PC-3 (cell line): Measurements from ENCODE around the gene KCNIP4.

Experiments
- CTCF ChIP-seq: fragments of 300-600 bp; sonication (generic); conservative IDR thresholded peaks from 2 replicates; pipeline ENCODE4 v1.5.1; 2017; ENCODE audit warnings: antibody characterized with exemption, low read depth, mild to moderate bottlenecking, low read length
- EZH2 ChIP-seq: fragments of 300-600 bp; sonication (generic); IDR thresholded peaks from one replicate; pipeline ENCODE4 v1.6.1; 2017; ENCODE audit warnings: antibody characterized with exemption, mild to moderate bottlenecking, low read length; ENCODE audit not compliant: unreplicated experiment
- EZH2phosphoT487 ChIP-seq: fragments of 300-600 bp; sonication (generic); IDR thresholded peaks from 2 replicates; pipeline ENCODE4 v1.6.1; 2018; ENCODE audit warnings: mild to moderate bottlenecking, antibody characterized with exemption, low read length, borderline replicate concordance

- TF ChIP-seq CTCF (no peak), EZH2phosphoT487 (no peak), EZH2 (no peak)
Observed at GRCh38 chr4:20857081-20857480, 1091.5 kb downstream of the KCNIP4 start.
